ENCODE measurements around the gene SLC38A2. TPM values are rescaled to one million over a fixed set of nuclear protein-coding genes. Genes with fewer than 3 reads are reported as not detected.

The SLC38A2 gene
- total RNA-seq, 1 donor from 2014 or later, result 143 TPM

- no peaks in the 10 kb centered on the region for H3K9me3 Mint-ChIP-seq
- peaks cover 53% of the 10 kb centered on the region for H3K4me1 Mint-ChIP-seq (ENCODE audit: low read depth)
- DNase-seq (ENCODE audit: low spot score), result no peak
- no peak overlapping the region for H3K27ac Mint-ChIP-seq
- intact Hi-C loops (cut with micrococcal nuclease), result no loop called here
- no peaks in the 10 kb centered on the region for H3K36me3 Mint-ChIP-seq (ENCODE audit: low read depth)
- H3K4me3 Mint-ChIP-seq (ENCODE audit: low read depth), result no peak overlapping the region
- no peaks in the 10 kb centered on the region for H3K27me3 Mint-ChIP-seq (ENCODE audit: low read depth)
These were observed 7.6 kb upstream of the SLC38A2 start for GRCh38 chr12:46380022-46380796.

GRCh38 chr12:46379352-46379751 lies 6.8 kb upstream of the SLC38A2 start:
- intact Hi-C loops (cut with micrococcal nuclease), result loop anchor here (10.0 kb wide), 2 partner anchors 975 to 1435 kb away; partner anchors contain the start of gene HDAC7
- Mint-ChIP-seq H3K9me3 (no peaks in the 10 kb centered on the region), H3K4me1 (ENCODE audit: low read depth) (peaks cover 55% of the 10 kb centered on the region), H3K4me3 (ENCODE audit: low read depth) (no peak overlapping the region), H3K36me3 (ENCODE audit: low read depth) (no peaks in the 10 kb centered on the region), H3K27me3 (ENCODE audit: low read depth) (no peaks in the 10 kb centered on the region), H3K27ac (no peak overlapping the region)
- DNase-seq (ENCODE audit: low spot score), result no peak

GRCh38 chr12:46378530-46378929 lies 6.0 kb upstream of the SLC38A2 start:
- Mint-ChIP-seq H3K9me3 (no peaks in the 10 kb centered on the region), H3K4me1 (ENCODE audit: low read depth) (peaks cover 58% of the 10 kb centered on the region), H3K27ac (no peak overlapping the region), H3K36me3 (ENCODE audit: low read depth) (no peaks in the 10 kb centered on the region), H3K27me3 (ENCODE audit: low read depth) (no peaks in the 10 kb centered on the region), H3K4me3 (ENCODE audit: low read depth) (no peak overlapping the region)
- intact Hi-C loops (cut with micrococcal nuclease), result loop anchor here (10.0 kb wide), 2 partner anchors 976 to 1436 kb away; partner anchors contain the start of gene HDAC7
- DNase-seq (ENCODE audit: low spot score), result no peak

GRCh38 chr12:46377678-46378077 lies 5.1 kb upstream of the SLC38A2 start:
- Mint-ChIP-seq H3K36me3 (ENCODE audit: low read depth) (no peaks in the 10 kb centered on the region), H3K27ac (peak overlapping the region; percentile 64), H3K4me1 (ENCODE audit: low read depth) (peaks cover 58% of the 10 kb centered on the region), H3K9me3 (no peaks in the 10 kb centered on the region), H3K4me3 (ENCODE audit: low read depth) (no peak overlapping the region), H3K27me3 (ENCODE audit: low read depth) (no peaks in the 10 kb centered on the region)
- no peak for DNase-seq (ENCODE audit: low spot score)
- intact Hi-C loops (cut with micrococcal nuclease), result loop anchor here (1.0 to 10.0 kb wide), 3 partner anchors 82 to 1437 kb away; partner anchors contain the start of gene HDAC7

GRCh38 chr12:46376579-46376978 lies 4.0 kb upstream of the SLC38A2 start:
- intact Hi-C loops (cut with micrococcal nuclease), result loop anchor here (10.0 kb wide), 2 partner anchors 978 to 1438 kb away; partner anchors contain the start of gene HDAC7

GRCh38 chr12:46374711-46375110 lies 2.1 kb upstream of the SLC38A2 start:
- no peak overlapping the region for H3K27ac Mint-ChIP-seq
- H3K4me1 Mint-ChIP-seq (ENCODE audit: low read depth), result peaks cover 52% of the 10 kb centered on the region
- intact Hi-C loops (cut with micrococcal nuclease), result loop anchor here (5.0 to 10.0 kb wide), 5 partner anchors 233 to 1440 kb away; partner anchors contain the start of genes ARID2, HDAC7 and SCAF11
- no peaks in the 10 kb centered on the region for H3K9me3 Mint-ChIP-seq
- H3K4me3 Mint-ChIP-seq (ENCODE audit: low read depth), result no peak overlapping the region
- H3K27me3 Mint-ChIP-seq (ENCODE audit: low read depth), result no peaks in the 10 kb centered on the region
- no peak for DNase-seq (ENCODE audit: low spot score)
- H3K36me3 Mint-ChIP-seq (ENCODE audit: low read depth), result peaks cover 22% of the 10 kb centered on the region

More at GRCh38 chr12:46376579-46376978, 4.0 kb upstream of the SLC38A2 start:
- no peaks in the 10 kb centered on the region for H3K9me3 Mint-ChIP-seq
- no peak overlapping the region for H3K27ac Mint-ChIP-seq
- H3K4me1 Mint-ChIP-seq (ENCODE audit: low read depth), result peaks cover 50% of the 10 kb centered on the region
- no peak for DNase-seq (ENCODE audit: low spot score)
- no peak overlapping the region for H3K4me3 Mint-ChIP-seq (ENCODE audit: low read depth)
- no peaks in the 10 kb centered on the region for H3K27me3 Mint-ChIP-seq (ENCODE audit: low read depth)
- H3K36me3 Mint-ChIP-seq (ENCODE audit: low read depth), result peaks cover 3% of the 10 kb centered on the region

GRCh38 chr12:46374310-46374709 lies 1.7 kb upstream of the SLC38A2 start:
- no peak for DNase-seq (ENCODE audit: low spot score)
- Mint-ChIP-seq H3K4me3 (ENCODE audit: low read depth) (peak overlapping the region; percentile 92), H3K4me1 (ENCODE audit: low read depth) (peaks cover 53% of the 10 kb centered on the region), H3K27me3 (ENCODE audit: low read depth) (no peaks in the 10 kb centered on the region), H3K36me3 (ENCODE audit: low read depth) (peaks cover 26% of the 10 kb centered on the region), H3K9me3 (no peaks in the 10 kb centered on the region), H3K27ac (peak overlapping the region; percentile 95)
- intact Hi-C loops (cut with micrococcal nuclease), result loop anchor here (5.0 to 10.0 kb wide), 5 partner anchors 233 to 1440 kb away; partner anchors contain the start of genes ARID2, HDAC7 and SCAF11

GRCh38 chr12:46373301-46374296 lies 1.0 kb upstream of the SLC38A2 start:
- no peaks in the 10 kb centered on the region for H3K9me3 Mint-ChIP-seq
- H3K27ac Mint-ChIP-seq, result peak overlapping the region; percentile 95
- H3K4me3 Mint-ChIP-seq (ENCODE audit: low read depth), result peak overlapping the region; percentile 92
- peak; percentile 52 for DNase-seq (ENCODE audit: low spot score)
- H3K36me3 Mint-ChIP-seq (ENCODE audit: low read depth), result peaks cover 33% of the 10 kb centered on the region
- no peaks in the 10 kb centered on the region for H3K27me3 Mint-ChIP-seq (ENCODE audit: low read depth)
- intact Hi-C loops (cut with micrococcal nuclease), result loop anchor here (2.0 to 10.0 kb wide), 8 partner anchors 155 to 1441 kb away; partner anchors contain the start of genes ARID2, HDAC7 and SCAF11
- peaks cover 54% of the 10 kb centered on the region for H3K4me1 Mint-ChIP-seq (ENCODE audit: low read depth)

- H3K27me3 Mint-ChIP-seq (ENCODE audit: low read depth), result no peaks in the 10 kb centered on the region
- H3K9me3 Mint-ChIP-seq, result no peaks in the 10 kb centered on the region
- DNase-seq (ENCODE audit: low spot score), result peak; percentile 56
- H3K4me1 Mint-ChIP-seq (ENCODE audit: low read depth), result peaks cover 54% of the 10 kb centered on the region
- peak overlapping the region; percentile 95 for H3K27ac Mint-ChIP-seq
- peaks cover 50% of the 10 kb centered on the region for H3K36me3 Mint-ChIP-seq (ENCODE audit: low read depth)
- intact Hi-C loops (cut with micrococcal nuclease), result loop anchor here (1.0 to 10.0 kb wide), 13 partner anchors 11 to 1443 kb away; partner anchors contain the start of genes ARID2, HDAC7, SCAF11 and SLC38A1
- peak overlapping the region; percentile 91 for H3K4me3 Mint-ChIP-seq (ENCODE audit: low read depth)
These were observed 642 bp downstream of the SLC38A2 start for GRCh38 chr12:46371718-46372543.

- peak; percentile 91 for DNase-seq (ENCODE audit: low spot score)
- peaks cover 52% of the 10 kb centered on the region for H3K4me1 Mint-ChIP-seq (ENCODE audit: low read depth)
- no peaks in the 10 kb centered on the region for H3K9me3 Mint-ChIP-seq
- peak overlapping the region; percentile 95 for H3K27ac Mint-ChIP-seq
- H3K27me3 Mint-ChIP-seq (ENCODE audit: low read depth), result no peaks in the 10 kb centered on the region
- intact Hi-C loops (cut with micrococcal nuclease), result loop anchor here (1.0 to 10.0 kb wide), 8 partner anchors 102 to 1444 kb away; partner anchors contain the start of genes ARID2, HDAC7, SCAF11 and SLC38A1
- H3K4me3 Mint-ChIP-seq (ENCODE audit: low read depth), result peak overlapping the region; percentile 91
- peaks cover 59% of the 10 kb centered on the region for H3K36me3 Mint-ChIP-seq (ENCODE audit: low read depth)
These were observed 1.5 kb downstream of the SLC38A2 start for GRCh38 chr12:46370792-46371717.

GRCh38 chr12:46370380-46370734 lies 2.2 kb downstream of the SLC38A2 start:
- Mint-ChIP-seq H3K4me1 (ENCODE audit: low read depth) (peaks cover 52% of the 10 kb centered on the region), H3K9me3 (no peaks in the 10 kb centered on the region), H3K4me3 (ENCODE audit: low read depth) (peak overlapping the region; percentile 91), H3K27me3 (ENCODE audit: low read depth) (no peaks in the 10 kb centered on the region), H3K27ac (peak overlapping the region; percentile 95), H3K36me3 (ENCODE audit: low read depth) (peaks cover 66% of the 10 kb centered on the region)
- DNase-seq (ENCODE audit: low spot score), result no peak
- intact Hi-C loops (cut with micrococcal nuclease), result loop anchor here (2.0 to 10.0 kb wide), 6 partner anchors 146 to 1444 kb away; partner anchors contain the start of genes ARID2, HDAC7 and SCAF11
